ENCODE results near the gene APLF.

DNA sequence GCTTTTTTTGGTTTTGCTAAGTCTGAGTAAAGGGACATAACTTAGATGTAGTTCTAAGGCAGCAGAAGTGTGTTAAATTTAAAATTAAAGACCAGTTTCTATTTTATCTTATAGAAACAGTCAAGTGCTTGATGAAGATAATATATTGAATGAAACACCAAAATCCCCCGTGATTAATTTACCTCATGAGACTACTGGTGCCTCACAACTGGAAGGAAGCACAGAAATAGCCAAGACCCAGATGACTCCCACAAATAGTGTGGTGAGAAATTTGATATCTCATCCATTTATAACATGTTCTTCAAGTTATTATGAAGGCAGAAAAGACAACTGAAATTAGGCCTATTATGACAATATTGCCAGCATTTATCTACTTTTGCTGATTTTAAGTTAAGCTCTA lies 45.6 kb downstream of the APLF start:
- TF ChIP-seq, protein P1, sequence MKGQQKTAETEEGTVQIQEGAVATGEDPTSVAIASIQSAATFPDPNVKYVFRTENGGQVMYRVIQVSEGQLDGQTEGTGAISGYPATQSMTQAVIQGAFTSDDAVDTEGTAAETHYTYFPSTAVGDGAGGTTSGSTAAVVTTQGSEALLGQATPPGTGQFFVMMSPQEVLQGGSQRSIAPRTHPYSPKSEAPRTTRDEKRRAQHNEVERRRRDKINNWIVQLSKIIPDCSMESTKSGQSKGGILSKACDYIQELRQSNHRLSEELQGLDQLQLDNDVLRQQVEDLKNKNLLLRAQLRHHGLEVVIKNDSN (IDR thresholded peaks at IDR 0.05; ENCODE audit: borderline replicate concordance, low read depth), result no peak
- TF ChIP-seq POLR2AphosphoS5 (IDR thresholded peaks at IDR 0.05; ENCODE audit: low read depth, low read length) (no peak), RAD21 (IDR thresholded peaks at IDR 0.05; ENCODE audit: low read length) (no peak)
- TF ChIP-seq, protein P2, sequence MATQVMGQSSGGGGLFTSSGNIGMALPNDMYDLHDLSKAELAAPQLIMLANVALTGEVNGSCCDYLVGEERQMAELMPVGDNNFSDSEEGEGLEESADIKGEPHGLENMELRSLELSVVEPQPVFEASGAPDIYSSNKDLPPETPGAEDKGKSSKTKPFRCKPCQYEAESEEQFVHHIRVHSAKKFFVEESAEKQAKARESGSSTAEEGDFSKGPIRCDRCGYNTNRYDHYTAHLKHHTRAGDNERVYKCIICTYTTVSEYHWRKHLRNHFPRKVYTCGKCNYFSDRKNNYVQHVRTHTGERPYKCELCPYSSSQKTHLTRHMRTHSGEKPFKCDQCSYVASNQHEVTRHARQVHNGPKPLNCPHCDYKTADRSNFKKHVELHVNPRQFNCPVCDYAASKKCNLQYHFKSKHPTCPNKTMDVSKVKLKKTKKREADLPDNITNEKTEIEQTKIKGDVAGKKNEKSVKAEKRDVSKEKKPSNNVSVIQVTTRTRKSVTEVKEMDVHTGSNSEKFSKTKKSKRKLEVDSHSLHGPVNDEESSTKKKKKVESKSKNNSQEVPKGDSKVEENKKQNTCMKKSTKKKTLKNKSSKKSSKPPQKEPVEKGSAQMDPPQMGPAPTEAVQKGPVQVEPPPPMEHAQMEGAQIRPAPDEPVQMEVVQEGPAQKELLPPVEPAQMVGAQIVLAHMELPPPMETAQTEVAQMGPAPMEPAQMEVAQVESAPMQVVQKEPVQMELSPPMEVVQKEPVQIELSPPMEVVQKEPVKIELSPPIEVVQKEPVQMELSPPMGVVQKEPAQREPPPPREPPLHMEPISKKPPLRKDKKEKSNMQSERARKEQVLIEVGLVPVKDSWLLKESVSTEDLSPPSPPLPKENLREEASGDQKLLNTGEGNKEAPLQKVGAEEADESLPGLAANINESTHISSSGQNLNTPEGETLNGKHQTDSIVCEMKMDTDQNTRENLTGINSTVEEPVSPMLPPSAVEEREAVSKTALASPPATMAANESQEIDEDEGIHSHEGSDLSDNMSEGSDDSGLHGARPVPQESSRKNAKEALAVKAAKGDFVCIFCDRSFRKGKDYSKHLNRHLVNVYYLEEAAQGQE (IDR thresholded peaks at IDR 0.05; ENCODE audit: low read depth, low read length), result no peak
- TF ChIP-seq, protein P3, sequence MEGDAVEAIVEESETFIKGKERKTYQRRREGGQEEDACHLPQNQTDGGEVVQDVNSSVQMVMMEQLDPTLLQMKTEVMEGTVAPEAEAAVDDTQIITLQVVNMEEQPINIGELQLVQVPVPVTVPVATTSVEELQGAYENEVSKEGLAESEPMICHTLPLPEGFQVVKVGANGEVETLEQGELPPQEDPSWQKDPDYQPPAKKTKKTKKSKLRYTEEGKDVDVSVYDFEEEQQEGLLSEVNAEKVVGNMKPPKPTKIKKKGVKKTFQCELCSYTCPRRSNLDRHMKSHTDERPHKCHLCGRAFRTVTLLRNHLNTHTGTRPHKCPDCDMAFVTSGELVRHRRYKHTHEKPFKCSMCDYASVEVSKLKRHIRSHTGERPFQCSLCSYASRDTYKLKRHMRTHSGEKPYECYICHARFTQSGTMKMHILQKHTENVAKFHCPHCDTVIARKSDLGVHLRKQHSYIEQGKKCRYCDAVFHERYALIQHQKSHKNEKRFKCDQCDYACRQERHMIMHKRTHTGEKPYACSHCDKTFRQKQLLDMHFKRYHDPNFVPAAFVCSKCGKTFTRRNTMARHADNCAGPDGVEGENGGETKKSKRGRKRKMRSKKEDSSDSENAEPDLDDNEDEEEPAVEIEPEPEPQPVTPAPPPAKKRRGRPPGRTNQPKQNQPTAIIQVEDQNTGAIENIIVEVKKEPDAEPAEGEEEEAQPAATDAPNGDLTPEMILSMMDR (IDR thresholded peaks at IDR 0.05), result no peak

Measured in SK-N-SH (cell line).